HG03354 (cell line): Measurements from ENCODE around the gene MAN1A2.
"Not testable (repeated sequence)": the region's sequence is repeated elsewhere in the genome, so short reads cannot be mapped to it uniquely, and the experiment has no call there.

Experiments used
- ATAC-seq: cut with Tn5 transposase; IDR thresholded peaks from one replicate; pipeline ENCODE4 v1.9.1; 2021; ENCODE audit warnings: mild to moderate bottlenecking; ENCODE audit not compliant: unreplicated experiment, poor library complexity, severe bottlenecking

The MAN1A2 gene

GRCh38 chr1:117392771-117393170 is 25.5 kb downstream of the MAN1A2 start:
- ATAC-seq: no peak

DNA sequence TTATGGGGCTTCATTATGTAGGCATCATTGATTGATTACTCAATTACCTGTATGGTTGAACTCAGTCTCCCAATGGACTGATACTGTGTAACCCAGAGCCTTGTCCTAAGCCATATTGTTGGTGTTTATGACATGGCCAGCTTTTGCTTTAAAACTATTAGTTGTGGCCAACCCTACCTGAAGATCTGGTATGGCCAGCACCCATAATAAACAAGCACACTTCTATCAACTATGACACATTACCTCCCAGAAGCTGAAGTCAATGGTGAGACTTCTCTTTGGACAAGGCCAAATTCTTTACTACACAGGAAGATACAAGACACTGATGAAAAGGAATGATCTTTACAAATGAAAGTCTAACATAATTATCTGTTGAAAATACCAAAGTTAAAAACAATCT is 28.8 kb downstream of the MAN1A2 start:
- no peak for ATAC-seq

DNA sequence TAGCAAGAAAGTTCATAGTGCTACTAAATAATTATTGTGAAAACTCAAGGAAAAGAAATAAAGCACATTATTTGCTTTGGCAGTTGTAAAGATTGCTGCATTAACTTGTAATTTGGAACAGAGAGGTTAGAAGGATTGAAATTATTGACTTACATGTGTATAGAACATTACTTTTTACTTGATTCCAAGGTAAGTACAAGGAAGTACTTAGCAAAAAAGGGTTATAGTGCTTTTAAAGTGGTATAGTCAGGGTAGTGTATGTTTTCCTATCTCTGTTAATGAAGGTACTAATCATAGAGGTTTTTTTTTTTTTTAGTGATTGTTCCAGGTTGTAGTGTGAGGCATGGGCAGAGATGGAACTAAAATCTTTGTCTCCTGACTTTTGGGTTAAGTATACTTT is 29.4 kb downstream of the MAN1A2 start:
- no peak for ATAC-seq

DNA sequence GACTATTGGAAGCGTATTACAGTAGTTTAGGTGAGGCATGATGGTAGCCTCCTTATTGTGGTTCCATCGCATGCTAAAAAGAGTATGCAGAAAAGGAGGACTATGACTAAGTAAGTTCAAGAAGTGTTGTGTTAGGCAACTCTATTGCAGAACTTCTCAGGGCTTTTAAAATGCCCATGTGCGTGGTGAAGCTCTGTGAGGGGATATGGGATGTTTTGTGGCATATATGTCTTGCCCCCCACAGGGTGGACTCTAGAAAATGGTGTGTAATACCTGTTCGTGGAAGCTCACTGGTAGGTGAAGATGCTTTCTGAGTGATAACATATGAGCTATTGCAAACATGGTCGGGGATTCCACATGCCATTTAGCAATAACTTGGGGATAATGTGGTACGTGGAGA is 31.7 kb downstream of the MAN1A2 start:
- no peak for ATAC-seq

- ATAC-seq: no peak
Measured at GRCh38 chr1:117401761-117402160, 34.5 kb downstream of the MAN1A2 start.

- ATAC-seq: no peak
Measured at GRCh38 chr1:117403597-117403996, 36.3 kb downstream of the MAN1A2 start.

DNA sequence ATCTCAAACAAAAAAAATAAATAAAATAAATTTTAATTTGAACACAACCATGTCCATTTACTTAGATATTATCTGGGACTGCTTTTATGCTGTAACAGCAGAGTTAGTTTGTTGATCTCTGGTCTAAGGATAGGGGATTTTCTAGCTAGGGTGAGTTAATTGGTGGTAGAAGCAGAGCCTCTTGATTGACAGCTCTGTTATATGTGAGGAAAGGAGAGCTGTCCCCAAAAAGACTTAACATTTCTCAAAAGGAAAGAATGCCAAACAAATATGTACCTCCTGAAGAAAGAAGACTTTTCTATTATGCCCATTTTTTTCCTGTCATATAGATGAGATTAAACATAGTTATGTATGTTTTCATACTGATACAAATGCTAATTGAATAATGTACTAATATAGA is 37.8 kb downstream of the MAN1A2 start:
- no peak for ATAC-seq

DNA sequence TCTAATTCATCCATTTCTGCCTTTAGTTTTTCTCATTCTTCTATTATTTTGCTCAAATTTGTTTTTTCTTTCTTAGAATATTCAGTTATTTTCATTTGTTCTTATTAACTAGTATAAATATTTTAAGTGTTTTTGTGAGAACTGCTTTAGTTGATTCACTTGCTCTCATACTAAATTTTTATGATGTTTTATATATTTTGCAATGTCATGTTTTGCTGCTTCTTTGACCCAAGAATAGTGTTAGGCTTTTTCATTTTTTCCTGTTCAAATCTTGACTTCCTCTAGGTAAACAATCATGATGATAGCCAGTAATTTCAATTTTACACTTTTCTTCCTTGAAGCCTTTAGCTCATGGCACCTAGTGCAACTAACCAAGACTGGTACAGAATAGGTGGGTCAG is 45.2 kb downstream of the MAN1A2 start:
- no peak for ATAC-seq

DNA sequence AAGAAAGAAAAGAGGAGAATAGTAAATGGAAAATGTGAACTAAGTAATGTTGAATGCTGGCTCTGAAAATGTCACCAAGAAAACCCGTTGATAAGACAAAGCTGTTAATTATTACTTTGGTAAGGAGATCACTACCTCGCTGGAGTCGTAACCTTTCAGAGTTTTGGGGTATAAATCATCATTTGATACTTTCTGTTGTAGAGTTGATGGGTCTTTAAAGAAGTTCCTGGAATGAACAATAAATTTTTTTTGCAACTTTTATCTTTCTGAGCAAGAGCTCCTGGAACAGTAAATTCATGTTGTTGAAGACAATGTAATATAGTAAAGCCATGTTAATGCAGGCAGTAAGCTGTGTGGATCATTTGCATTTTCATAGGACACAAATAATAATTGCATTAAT is 46.2 kb downstream of the MAN1A2 start:
- ATAC-seq: no peak

GRCh38 chr1:117414943-117415342 is 47.7 kb downstream of the MAN1A2 start:
- no peak for ATAC-seq

GRCh38 chr1:117416004-117416403 is 48.8 kb downstream of the MAN1A2 start:
- no peak for ATAC-seq

DNA sequence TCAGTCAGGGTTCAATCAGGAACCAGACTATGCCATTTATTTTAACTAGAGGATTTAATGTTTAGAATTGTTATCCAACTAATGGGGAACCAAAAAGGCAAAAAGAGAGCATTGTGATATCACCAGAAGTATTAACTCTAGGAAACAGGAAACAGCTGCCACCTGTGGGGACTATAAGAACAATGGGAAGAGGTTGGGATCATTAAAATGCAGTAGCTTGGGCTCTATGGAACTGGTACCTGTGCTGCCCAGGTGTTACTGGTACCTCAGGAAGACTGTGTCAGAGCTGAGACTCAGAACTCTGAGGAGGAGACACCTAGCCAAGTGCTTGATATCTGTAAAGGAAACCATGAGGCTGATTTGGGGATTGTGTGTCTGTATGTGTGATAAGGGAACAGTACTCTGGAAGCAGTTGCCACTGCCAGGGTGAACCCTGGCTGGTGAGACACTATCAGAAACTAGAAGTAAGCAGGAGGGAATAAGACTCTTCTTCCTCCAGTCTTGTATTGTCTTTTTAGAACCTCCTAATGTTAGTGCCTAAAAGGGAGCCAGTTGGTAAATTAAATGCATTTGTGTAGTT is 49.4 kb downstream of the MAN1A2 start:
- ATAC-seq: no peak

- ATAC-seq: no peak
Measured at GRCh38 chr1:117425050-117425734, 57.9 kb downstream of the MAN1A2 start.

- ATAC-seq: no peak
Measured at GRCh38 chr1:117427297-117427696, 60.0 kb downstream of the MAN1A2 start.

DNA sequence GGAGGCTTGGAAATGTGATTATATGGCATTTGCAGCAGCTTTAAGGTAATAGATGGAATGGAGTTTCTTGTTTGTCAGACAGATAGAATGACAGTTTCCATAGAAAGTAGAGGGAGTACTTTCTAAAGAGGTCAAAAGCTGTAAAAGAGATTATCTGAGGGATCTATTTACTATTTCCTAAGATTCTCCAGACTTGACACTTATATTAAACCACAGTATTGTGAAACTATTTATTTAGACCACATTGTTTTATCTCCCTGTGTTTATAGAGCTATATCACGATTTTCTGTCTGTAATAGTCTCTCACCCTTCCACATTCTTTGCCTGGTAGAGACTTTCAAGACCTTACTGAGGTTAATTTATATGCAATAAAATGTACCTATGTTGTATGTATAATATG is 66.7 kb downstream of the MAN1A2 start:
- ATAC-seq: no peak

- ATAC-seq: no peak
Measured at GRCh38 chr1:117436513-117436912, 69.3 kb downstream of the MAN1A2 start.

DNA sequence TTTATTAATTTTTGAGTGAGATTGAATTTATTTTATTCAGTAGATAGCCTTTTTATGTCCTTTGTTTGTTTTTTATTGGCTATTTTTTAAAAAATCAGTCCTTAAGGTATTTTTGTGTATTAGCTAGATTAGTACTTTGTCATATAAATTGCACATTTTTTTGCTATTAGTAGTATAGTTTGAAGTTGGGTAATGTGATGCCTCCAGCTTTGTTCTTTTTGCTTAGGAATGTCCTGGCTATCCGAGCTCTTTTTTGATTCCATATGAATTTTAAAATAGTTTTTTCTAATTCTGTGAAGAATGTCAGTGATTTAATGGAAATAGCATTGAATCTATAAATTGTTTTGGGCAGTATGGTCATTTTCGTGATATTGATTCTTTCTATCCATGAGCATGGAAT is 80.4 kb downstream of the MAN1A2 start:
- ATAC-seq: no peak

DNA sequence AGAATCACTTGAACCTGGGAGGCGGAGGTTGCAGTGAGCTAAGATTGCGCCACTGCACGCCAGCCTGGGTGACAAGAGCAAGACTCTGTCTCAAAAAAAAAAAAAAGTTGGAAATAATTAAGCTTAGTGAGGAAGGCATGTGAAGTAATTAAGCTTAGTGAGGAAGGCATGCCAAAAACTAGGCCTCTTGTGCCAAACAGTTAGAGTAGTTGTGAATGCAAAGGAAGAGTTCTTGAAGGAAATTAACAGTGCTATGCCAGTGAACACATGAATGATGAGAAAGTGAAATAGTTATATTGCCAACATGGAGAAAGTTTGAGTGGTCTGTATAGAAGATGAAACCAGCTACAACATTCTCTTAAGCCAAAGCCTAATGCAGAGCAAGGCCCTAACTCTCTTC is 85.0 kb downstream of the MAN1A2 start:
- ATAC-seq: no peak

DNA sequence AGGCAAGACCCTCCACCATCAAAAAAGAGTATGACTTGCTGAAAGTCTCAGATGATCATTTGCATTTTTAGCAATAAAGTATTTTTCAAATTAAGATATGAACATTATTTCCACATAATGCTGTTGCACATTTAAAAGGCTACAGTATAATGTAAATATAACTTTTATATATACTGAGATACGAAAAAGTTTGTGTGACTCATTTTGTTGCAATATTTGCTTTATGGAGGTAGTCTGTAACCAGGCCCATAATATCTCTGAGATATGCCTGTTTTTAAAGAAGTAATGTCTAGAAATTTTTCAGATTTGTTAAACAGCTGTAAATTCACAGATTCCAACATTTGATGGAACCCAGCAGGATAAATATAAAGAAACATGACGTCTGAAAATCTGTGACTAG is 86.7 kb downstream of the MAN1A2 start:
- ATAC-seq: no peak

DNA sequence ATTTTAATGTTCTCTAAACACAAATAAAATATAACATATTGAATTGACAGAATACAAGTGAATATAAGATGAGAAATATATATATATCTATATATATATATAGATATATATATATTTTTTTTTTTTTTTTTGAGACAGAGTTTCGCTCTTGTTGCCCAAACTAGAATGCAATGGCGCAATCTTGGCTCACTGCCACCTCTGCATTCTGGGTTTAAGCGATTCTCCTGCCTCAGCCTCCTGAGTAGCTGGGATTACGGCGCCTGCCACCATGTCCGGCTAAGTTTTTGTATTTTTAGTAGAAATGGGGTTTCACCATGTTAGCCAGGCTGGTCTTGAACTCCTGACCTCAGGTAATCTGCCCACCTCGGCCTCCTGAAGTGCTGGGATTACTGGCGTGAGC is 91.2 kb downstream of the MAN1A2 start:
- not testable (repeated sequence) for ATAC-seq

DNA sequence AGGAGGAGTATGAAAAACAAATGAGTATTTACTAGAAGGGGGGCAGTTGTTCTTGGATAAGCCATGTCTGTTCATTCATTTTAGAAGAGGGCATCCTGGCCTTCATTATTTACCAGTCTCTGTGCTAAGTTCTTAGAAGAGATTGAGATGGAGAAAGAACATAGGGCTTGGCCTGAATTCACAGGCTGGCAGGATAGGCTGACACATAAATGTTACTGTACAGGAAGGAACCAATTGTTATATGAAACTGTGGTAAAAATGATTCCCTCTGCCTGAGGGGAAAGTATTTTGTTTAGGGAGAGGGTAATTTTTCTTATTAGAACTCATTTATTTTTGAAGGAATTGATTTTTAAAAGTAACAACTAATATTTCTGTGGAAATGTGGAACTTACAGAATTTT is 99.5 kb downstream of the MAN1A2 start:
- no peak for ATAC-seq

DNA sequence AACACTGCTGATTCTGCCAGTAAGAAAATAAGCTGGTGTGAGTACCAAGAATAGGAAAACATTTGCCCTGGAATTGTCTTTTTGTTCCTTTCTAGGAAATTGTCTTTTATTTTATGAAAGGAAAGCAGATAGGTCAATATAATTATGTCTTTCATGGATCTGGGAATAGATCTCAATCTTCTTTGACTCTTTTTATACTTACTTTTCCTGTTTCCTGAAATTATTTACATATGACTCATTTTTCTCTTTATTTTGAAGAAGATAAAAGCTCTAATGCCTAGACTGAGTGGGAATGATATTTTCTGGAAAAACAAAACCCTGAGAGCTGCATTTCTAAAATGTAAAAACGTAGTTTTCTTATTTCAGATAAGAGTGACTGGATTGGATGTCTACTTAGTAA is 100.1 kb downstream of the MAN1A2 start:
- ATAC-seq: no peak
